CD4-positive, alpha-beta T cell treated with Interleukin-6 for 4 hours (primary cell): ENCODE results near the gene TTBK1.

Experiments used
- DNase-seq: peaks from one replicate; pipeline ENCODE4 v3.0.0-alpha.2; 2020; ENCODE audit warnings: mixed read lengths

Gene TTBK1

DNA sequence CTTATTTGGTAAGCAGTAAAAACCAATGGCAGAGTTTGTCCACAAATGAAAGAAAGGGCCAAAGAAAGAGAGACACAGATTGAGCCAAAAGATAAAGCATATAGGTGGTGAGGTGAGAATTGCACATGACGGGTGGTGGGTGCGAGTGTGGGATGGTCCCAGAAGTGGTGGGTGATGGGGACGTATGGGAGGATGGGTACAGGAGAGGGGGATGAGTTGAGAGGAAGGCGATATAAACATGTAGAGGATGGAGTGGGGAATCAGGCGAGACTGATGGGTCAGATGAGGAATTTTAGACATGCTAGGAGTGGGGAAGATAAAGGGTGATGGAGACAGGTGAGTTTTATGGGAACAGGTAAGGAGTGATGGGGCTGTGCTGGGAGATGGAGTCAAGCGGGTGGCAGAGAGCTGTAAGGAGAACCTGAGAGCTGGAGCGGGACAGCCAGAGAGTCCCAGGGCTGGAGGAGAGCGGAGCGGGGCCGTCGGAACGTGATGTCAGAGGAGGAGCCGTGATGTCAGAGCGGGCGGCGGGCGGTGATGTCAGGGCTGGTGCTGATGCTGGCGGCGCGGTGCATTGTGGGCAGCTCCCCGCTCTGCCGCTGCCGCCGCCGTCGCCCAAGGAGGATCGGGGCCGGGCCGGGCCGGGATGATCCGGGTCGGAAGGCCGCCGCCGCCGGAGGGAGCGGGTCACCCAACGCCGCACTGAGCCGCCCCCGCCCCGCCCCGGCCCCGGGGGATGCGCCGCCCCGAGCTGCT lies at the start of gene TTBK1:
TSS of gene TTBK1 (plus strand) at position 574 of the 756 bp plus-strand sequence. CDS start 3,180 bp downstream, outside the sequence.
- DNase-seq, result peak; percentile 32

- DNase-seq, result no peak
These were observed 49.4 kb upstream of the TTBK1 start for GRCh38 chr6:43193929-43194328.

DNA sequence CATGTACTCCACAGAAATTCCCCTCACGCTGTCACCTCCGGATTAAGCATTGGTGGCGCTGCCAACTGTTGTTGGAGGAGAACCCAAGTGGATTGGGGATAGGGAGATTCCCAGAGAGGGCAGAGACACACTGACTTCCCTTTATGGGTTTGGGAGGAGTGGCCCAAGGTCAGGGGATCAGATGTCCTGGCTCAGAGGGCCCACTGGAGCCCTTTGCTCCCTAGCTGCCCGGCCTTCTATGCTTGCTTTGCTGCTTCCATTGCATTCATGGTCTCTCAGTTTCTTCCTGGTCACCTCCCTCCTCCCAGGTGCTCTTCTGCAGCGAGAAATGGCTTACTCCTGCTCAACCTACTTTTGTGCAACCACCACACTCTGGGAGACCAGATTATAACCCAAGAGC lies 46.9 kb upstream of the TTBK1 start:
- DNase-seq, result no peak

GRCh38 chr6:43199912-43200311 lies 43.4 kb upstream of the TTBK1 start:
- no peak for DNase-seq

- DNase-seq, result no peak
These were observed 42.7 kb upstream of the TTBK1 start for GRCh38 chr6:43200541-43200940.

DNA sequence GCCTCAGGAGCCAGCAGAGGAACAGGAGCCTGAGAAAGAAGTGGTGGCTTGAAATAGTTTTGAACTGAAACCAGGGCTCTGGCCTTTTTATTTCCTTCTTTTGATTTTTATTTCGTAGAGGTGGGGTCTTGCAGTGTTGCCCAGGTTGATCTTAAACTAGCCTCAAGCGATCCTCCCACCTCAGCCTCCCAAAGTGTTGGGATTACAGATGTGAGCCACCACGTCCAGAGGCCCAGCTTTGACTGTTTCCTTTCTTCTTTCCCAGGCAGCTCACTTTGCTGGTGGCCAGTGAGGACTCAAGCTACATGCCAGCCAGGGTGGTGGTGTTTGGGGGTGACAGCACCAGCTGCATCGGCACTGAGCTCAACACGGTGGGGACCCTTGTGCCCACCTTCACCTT lies 40.8 kb upstream of the TTBK1 start:
- no peak for DNase-seq

DNA sequence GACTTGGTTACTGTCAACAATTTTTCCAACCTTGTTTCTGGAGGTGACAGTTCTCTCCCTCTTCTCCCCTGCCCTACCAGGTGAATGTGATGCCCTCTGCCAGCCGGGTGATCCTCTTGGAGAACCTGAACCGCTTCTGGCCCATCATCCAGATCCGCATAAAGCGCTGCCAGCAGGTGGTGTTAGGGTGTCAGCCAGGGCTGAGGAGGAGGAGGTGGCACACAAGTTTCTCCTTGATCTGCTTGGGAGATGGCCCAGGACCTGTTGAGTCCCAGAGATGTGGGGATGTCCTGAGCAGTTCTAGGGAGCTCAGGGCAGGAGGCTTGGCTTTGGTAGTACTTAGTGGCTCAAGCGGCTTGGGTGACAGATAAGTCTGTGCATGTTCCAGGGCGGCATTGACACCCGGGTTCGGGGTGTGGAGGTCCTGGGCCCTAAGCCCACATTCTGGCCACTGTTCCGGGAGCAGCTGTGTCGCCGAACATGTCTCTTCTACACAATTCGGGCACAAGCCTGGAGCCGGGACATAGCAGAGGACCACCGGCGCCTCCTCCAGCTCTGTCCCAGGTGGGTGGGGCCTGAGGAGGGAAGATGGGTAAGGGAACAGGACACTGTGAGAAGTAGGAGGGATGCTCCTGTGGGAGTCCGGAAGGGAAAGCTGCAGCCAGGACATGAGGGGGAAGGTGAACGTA lies 40.1 kb upstream of the TTBK1 start:
- no peak for DNase-seq

DNA sequence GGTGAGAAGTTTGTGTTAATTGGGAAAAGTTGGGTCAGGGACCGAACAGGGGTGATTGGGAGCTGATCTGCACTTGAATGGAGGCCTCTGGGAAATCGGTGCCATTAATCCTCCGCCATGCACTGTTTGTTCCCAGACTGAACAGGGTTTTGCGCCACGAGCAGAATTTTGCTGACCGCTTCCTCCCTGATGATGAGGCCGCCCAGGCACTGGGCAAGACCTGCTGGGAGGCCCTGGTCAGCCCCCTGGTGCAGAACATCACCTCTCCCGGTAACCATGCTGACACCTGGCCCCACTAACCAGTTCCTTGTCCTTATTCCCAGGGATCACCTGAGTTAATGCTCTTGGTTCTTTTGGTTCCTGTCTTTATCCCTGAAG lies 39.6 kb upstream of the TTBK1 start:
- DNase-seq, result no peak

GRCh38 chr6:43204271-43205105 lies 38.8 kb upstream of the TTBK1 start:
- no peak for DNase-seq

DNA sequence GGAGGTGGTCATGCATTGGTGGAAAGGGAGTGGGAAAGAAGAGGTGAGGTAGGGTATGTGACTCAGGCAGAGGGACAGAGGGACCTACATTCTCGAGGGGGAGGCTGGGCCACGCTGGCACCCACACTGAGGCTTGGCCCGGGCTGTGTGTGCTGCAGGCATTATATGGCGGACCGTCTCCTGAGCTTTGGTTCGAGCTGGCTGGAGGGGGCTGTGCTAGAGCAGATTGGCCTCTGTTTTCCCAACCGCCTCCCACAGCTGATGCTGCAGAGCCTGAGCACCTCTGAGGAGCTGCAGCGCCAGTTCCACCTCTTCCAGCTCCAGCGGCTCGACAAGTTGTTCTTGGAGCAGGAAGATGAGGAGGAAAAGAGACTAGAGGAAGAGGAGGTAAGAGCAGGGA lies 37.4 kb upstream of the TTBK1 start:
- DNase-seq, result no peak

- DNase-seq, result no peak
These were observed 36.0 kb upstream of the TTBK1 start for GRCh38 chr6:43207286-43207685.

DNA sequence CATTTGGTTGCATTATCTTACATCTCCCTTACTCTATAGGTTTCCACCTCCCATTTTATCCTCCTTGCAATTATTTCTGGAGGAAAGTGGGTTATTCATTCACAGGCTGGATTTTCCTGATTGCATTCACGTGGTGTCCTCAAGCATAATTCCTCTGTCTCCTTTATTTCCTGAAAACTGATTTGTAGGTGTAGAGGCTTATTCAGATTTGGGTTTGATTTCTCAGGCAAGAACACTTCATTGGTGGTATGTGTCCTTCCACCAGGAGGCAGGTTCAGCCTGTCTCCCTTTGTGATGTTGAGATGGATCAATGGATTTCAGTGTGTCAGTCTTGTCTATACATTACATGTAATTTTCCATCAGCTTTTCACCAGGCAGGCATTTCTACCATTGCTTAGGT lies 31.3 kb upstream of the TTBK1 start:
- no peak for DNase-seq

- no peak for DNase-seq
These were observed 29.9 kb upstream of the TTBK1 start for GRCh38 chr6:43213431-43213830.

DNA sequence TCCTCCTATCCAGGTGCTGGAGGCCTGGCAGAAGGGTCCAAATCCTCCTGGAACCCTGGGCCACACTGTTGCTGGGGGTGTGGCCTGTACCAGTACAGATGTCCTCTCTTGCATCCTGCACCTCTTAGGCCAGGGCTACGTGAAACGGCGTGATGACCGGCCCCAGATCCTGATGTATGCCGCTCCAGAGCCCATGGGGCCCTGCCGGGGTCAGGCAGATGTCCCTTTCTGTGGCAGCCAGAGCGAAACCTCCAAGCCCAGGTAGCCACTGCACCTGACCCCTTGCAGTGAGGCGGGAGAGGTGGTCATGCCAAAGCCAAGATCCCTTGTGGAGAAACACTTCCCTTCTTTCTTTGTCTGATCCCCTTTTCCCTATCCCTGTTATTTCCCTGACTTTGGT lies 28.2 kb upstream of the TTBK1 start:
- DNase-seq, result no peak

- no peak for DNase-seq
These were observed 27.1 kb upstream of the TTBK1 start for GRCh38 chr6:43216200-43216599.

- no peak for DNase-seq
These were observed 25.9 kb upstream of the TTBK1 start for GRCh38 chr6:43217351-43217750.

- DNase-seq, result no peak
These were observed 24.2 kb upstream of the TTBK1 start for GRCh38 chr6:43219119-43219518.

GRCh38 chr6:43219814-43220213 lies 23.5 kb upstream of the TTBK1 start:
- no peak for DNase-seq

DNA sequence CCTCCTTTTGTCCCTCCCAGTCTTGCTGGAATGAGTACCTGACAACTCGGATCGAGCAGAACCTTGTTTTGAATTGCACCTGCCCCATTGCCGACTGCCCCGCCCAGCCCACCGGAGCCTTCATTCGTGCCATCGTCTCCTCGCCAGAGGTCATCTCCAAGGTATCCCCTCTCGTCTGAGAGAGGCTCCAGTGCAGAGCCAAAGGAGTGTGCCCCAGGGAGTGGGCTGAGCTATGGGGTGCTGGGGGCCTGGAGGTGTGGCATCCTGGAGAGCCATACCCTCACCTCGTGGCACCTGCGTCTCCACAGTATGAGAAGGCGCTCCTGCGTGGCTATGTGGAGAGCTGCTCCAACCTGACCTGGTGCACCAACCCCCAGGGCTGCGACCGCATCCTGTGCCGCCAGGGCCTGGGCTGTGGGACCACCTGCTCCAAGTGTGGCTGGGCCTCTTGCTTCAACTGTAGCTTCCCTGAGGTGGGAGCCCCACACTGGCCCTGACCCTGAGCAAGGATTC lies 22.8 kb upstream of the TTBK1 start:
- no peak for DNase-seq

DNA sequence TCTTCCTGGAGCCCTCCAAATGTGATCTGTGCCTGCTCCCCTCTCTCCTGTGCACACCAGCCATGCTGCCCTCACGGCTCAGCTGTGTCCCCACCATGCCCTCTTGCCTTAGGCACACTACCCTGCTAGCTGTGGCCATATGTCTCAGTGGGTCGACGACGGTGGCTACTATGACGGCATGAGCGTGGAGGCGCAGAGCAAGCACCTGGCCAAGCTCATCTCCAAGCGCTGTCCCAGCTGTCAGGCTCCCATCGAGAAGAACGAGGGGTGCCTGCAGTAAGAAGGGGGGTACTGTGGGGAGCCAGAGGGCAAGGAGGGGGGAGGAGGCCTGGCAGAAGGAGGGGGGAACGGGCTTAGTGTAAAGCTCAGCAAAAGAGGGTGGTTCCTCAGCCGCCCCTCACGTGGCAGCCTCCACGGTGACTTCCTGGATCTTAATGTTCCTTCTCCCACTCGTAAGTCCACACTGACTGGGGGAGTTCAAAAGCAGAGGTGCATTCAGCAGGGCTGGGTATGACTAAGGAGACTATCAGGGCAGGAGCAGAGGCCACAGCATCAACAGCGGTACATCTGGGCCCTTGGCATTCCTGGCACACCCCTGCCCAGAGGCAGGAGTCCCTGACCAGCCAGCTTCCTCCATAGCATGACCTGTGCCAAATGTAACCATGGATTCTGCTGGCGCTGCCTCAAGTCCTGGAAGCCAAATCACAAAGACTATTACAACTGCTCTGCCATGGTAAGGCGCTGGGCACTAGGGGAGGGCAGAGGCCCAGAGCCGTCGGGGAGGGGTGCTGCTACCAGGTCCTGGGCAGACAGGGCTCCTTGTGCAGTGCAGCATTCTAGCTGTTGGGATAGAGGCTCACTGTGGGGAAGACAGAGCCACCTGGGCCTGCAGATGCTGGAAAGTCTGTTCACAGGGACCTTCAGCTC lies 22.0 kb upstream of the TTBK1 start:
- no peak for DNase-seq

GRCh38 chr6:43222418-43223059 lies 20.7 kb upstream of the TTBK1 start:
- no peak for DNase-seq

- DNase-seq, result no peak
These were observed 20.1 kb upstream of the TTBK1 start for GRCh38 chr6:43223175-43223574.
